NCI-H2227 (cell line): Measurements from ENCODE around the gene CCDC74A.
A peak's percentile ranks its signal among the peaks of the same experiment; 100 is the strongest.
"Not testable (repeated sequence)": the region's sequence is repeated elsewhere in the genome, so short reads cannot be mapped to it uniquely, and the experiment has no call there.

Experiments used
- DNase-seq: peaks from one replicate; lab custom pipeline; 2025; ENCODE audit not compliant: unreplicated experiment; lab: John Stamatoyannopoulos, UW

The CCDC74A gene

DNA sequence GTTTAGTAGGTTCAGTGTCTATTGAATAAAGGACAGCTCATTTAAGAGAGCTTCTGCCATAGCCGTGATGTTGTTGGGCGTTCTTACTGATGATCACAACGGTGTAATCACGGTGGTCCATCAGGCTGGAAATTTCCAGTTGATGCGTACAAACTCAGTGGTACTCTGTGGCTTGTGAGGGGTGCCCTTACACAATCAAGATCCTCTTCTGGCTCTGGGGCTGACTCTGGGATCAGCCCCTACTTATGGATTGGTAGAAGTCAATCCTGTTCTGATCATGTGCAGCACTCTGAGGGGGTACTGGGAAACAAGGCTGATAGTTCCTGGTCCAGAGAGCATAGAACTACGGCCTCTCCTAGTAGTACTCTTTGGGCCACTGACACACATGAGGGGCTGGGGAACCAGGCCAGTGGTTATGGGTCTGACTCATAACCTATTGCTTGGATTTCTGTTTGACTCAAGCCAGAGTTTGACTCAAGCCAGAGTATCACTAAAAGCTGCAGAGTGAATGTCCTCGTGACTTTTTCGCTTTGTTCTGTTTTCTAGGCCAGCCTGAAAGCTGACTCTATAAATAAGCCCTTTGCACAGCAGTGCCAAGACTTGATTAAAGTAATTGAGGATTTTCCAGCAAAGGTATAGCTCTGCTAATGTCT lies 29.2 kb upstream of the CCDC74A start:
- not testable (repeated sequence) for DNase-seq

DNA sequence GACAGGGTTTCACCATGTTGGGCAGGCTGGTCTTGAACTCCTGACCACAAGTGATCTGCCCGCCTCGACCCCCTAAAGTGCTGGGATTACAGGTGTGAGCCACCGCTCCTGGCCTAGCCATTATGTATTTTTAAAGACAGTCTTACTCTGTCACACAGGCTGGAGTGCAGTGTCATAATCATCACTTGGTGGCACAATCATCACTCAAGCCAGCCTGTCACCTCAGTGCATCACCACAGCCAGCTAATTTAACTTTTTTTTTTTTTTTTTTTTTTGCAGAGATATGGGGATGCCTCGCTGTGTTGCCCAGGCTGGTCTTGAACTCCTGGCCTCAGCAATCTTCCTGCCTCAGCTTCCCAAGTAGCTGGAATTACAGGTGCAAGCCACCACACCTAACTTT lies 24.1 kb upstream of the CCDC74A start:
- DNase-seq, result not testable (repeated sequence)

DNA sequence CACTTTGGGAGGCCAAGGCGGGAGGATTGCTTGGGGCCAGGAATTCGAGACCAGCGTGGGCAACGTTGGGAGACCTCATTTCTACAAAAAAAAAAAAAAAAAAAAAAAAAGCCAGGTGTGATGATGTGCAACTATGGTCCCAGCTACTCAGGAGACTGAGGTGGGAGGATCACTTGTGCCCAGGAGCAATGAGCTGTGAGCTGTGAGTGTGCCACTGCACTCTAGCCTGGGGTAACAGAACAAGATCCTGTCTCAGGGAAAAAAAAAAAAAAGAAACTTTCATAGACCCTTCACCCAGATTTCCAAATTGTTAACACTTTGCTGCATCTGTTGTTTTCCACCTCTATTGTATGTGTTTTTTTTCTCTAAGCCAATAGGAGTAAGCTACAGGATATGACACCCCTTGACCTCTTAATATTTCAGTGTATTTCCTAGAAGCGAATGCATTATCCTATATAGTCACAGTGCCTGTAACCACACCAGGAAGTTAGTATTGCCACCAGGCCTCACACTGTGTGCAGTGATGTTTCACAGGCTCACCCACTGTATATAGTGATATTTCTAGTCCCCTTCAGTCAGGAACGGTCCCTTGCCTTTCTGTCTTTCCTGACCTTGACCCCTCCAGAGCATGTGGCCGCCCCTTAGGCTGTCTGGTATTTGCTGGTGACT lies 23.5 kb upstream of the CCDC74A start:
- DNase-seq, result not testable (repeated sequence)

DNA sequence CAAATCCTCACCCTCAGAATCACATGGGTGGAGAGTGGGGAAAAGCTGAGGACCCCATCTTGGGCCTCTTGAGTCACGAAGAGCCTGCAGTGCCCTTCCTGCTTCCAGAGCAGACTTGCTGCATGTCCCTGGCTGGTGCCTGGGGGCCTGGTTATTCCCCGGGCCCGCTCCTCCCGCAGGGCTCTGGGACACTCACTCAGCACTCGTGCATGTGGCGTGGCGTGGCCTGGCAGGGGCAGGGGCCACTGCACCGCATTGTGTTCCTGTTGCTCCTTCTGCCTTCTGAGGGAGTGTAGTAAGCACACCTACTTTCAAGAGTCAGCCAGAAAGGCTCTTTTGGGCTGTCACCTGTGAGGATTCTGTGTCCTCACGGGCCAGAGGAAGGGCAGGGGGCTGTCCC lies 18.1 kb upstream of the CCDC74A start:
- no peak for DNase-seq

DNA sequence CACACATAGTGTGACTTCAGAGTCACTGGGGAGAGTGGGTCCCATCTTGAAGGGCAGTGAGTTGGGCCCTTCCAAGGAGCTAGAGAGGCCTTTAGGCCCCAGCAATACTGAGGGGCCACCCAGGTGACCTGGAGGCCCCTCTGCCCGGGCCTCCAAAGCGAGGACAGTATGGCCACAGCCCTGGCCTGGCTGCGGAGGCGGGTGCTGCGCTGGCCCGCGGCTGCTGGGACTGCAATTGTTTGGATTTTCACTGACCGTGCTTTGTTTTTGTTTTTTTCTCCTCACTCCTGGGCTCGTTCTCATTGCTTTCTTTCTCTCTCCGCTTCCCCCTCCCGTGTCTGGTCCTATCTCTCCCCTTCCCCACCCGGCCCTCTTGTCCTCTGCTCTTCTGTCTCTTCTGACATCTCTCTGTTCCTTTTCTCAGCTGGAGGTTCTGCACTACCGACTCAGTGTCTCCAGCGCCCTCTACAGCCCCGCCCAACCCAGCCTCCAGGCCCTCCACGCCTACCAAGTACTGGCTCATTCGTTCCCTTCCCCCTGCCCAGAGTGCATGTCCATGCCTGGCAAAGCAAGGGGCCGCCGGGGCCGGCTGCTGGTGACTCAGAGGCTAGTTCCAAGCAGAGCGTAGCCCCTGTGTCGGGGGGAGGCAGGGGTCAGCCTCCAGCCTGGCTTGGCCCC lies 16.3 kb upstream of the CCDC74A start:
- not testable (repeated sequence) for DNase-seq

DNA sequence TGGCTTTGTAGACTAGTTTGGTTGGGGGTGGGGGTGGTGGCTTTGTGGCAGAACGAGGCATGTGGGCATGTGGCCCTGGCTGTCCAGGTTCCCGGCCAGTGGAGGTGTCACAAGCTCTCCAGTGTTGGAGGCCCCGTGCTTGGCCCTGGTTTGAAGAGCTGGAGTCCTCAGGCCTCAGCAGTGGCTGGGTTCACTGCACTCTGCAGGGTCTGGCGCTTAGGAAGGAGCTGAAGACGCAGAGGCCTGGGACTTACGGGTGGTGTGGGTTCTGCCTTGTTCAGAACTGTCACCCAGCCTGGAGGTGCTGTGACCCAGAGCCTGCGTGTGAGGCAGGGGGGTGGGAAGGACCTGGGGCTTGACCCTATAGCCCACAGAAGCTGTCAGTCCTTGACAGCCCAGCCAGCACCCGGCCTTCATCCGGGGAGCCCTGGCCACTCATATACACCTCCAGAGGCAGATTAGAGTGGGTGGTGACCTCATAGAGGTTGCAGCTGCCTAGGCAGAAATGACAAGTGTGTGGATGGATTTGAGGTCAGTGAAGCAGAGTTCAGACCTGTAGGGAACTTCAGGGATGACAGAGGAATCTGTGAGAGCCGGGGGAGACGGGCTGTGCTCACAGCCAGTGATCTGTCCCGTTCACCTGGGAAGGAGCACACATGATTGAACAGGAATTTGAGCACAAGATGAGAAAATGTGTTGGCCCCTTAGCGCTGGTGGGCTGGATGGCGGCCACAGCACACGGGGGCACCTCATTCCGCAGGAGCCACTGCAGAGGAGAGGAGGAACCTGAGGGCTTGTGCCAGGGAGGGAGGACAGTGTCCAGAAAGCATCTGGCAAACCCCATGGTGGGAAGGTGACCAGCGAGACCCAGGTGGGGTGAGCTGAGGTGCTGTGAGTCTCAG lies 15.5 kb upstream of the CCDC74A start:
- DNase-seq, result not testable (repeated sequence)

DNA sequence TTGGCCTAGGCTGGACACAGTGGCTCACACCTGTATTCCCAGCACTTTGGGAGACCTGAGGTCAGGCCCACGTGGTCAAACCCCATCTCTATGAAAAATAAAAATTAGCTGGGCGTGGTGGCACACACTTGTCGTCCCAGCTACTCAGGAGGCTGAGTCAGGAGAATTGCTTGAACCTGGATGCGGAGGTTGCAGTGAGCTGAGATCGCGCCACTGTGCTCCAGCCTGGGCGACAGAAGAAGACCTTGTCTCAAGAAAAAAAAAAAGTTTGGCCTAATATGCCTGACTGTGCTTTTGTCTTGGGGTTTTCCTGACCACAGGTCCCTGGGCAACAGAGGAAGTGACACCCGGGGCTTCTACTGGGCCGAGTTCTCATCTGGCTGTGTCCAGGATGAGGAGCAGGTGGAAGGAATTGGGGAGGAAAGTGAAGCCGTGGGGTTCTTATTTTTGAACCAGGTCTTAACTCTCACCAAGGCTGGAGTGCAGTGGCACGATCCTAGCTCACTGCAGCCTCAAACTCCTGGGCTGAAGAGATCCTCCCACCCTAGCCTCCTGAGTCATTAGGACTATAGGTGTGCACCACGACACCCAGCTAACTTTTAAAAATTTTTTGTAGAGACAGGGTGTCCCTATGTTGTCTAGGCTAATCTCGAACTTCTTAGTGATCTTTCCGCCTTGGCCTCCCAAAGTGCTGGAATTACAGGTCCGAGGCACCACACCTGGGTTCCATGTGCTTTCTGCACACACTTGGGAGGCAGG lies 13.1 kb upstream of the CCDC74A start:
- not testable (repeated sequence) for DNase-seq

DNA sequence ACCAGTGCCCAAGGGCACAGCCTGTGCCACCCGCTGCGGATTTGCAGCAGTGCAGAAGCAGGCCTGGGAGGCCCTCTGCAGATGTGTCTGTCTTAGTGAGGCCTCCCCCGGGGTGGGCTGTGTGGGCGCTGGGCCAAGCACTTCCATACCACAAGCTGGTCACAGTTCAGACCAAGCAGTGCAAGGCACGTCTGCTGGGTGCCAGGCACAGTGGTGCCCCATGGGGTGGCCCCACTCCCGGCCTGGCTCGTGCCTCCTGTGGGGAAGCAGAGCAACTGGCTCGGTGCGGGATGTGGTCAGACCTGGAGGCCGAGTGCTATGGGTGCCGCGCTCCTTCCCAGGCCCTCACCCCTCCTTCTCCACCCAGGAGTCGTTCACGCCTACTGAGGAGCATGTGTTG lies 12.5 kb upstream of the CCDC74A start:
- not testable (repeated sequence) for DNase-seq

DNA sequence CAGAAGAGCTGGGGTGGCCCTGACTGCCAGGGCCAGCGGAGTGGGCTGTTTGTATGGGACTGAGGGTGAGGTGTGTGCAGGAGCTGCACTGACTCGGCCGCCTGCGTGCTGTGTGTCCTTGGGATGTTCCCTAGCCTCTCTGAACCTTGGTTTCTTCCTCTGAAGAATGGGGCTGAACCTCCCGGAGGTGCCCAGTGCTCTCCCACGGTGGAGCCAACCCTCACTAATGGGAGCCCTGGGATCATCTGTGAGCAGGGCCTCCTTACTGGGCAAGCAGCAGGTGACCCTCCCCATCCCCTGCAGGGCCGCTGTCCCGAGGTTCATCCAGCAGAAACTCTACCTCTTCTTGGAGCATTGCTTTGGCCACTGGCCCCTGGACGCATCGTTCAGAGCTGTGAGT lies 11.7 kb upstream of the CCDC74A start:
- DNase-seq, result no peak

DNA sequence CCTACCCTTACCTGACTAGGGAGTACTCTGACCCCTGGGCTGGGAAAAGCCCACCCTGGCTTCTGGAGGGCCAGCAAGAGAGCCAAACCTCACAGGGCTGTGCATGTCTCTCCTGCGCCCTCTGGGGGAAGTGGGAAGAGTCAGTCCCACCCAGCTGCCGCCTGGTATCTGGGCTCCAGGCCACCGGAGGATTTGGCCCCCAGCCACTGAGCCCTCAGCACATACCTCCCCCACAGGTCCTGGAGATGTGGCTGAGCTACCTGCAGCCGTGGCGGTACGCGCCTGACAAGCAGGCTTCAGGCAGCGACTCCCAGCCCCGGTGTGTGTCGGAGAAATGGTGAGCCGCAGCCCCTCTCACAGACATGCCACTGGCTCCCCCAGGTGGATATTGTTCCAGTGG lies 11.1 kb upstream of the CCDC74A start:
- DNase-seq, result peak; percentile 16

DNA sequence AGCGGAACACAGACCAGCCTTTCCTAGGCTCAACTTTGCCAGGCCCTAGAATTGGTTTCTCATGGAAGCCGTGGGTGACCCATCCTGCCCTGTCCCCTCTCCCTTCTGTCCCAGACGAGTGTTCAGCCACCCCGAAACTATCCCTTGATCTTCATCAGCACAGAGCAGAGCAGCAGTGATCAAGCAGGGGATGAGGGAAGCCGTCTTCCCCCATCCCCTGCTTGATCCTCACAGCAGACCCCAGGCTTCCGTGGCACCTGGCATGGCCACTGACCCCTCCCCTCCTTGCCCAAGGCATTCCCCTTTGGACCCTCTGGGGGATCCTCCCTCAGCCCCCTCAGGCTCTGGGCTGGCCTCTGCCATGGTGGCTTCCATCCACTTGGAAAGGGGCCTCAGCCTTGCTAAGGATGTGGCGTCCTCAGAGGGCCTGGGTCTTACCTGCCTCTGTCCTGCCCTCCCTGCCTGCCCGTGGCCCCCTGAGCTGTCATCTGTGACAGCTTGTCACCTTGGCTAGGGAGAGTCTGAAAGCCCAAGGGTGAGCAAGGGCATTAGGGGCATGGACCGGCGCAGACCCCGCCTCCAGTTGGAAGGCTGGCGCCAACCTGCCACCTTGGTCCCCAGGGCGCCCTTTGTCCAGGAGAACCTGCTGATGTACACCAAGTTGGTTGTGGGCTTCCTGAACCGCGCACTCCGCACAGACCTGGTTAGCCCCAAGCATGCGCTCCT lies 10.4 kb upstream of the CCDC74A start:
- no peak for DNase-seq

DNA sequence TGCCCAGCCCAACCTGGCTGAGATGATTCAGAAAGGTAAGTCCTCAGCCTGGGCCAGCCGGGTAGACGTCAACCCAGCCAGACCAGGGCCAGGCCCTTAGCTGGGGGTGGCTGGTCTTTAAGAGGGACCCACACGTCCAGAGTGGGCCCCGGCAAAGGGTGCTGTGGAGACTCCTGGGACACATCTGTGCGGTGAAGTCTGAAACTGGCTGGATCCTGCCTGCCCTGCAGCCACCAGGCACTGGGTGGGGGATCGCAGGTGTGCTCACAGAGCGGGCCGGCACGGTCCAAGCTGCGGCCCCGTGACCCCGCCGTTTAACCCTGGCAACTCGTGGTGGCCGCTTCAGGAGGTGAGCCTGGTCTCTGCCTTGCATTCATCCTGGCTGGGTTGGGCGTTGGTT lies 9.8 kb upstream of the CCDC74A start:
- not testable (repeated sequence) for DNase-seq

DNA sequence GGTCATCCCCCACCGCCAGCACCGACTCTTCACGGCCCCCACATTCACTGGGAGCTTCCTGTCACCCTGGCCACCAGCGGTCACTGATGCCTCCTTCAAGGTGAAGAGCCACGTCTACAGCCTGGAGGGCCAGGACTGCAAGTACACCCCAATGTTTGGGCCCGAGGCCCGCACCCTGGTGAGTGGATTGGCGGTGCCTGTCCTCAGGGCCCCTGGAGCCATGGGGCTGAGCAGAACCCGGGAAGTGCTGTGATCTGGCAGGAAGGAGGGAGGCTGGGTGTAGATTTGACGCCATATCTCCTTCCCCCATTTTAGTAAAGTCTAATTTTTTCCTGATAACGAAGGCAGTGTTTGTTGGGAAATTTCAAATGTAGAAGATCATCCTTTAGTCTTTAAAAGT lies 9.2 kb upstream of the CCDC74A start:
- DNase-seq, result not testable (repeated sequence)

DNA sequence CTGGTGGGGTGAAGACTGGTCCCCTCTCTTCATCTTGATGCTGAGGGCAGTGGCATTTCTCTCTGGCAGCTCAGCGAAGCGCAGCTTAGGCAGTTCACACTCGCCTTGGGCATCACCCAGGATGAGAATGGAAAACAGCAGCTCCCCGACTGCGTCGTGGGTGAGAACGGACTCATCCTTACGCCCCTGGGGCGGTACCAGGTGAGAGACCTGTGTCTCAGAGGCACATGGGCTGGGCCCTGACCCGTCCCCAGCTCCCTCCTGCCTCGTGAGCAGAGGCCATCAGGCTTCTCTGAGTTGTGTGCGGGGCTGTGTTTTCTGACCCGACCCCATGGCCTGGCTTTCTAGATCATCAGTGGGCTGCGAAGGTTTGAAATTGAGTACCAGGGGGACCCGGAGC lies 8.2 kb upstream of the CCDC74A start:
- DNase-seq, result no peak

DNA sequence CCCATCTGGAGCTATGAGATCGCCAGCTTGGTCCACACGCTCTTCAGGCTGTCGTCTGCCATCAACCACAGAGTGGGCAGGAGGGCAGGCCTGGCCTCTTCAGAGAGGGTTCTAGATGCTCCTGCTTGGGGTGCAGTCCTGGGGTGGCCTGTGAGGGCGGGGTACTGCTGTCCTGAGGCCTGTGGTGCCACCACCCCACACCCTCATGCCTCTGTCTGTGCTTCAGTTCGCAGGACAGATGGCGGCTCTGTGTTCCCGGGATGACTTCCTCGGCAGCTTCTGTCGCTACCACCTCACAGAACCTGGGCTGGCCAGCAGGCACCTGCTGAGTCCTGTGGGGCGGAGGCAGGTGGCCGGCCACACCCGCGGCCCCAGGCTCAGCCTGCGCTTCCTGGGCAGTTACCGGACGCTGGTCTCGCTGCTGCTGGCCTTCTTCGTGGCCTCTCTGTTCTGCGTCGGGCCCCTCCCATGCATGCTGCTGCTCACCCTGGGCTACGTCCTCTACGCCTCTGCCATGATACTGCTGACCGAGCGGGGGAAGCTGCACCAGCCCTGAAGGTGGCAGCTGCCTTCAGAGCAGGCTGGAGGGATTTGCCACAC lies 7.7 kb upstream of the CCDC74A start:
- DNase-seq, result not testable (repeated sequence)

DNA sequence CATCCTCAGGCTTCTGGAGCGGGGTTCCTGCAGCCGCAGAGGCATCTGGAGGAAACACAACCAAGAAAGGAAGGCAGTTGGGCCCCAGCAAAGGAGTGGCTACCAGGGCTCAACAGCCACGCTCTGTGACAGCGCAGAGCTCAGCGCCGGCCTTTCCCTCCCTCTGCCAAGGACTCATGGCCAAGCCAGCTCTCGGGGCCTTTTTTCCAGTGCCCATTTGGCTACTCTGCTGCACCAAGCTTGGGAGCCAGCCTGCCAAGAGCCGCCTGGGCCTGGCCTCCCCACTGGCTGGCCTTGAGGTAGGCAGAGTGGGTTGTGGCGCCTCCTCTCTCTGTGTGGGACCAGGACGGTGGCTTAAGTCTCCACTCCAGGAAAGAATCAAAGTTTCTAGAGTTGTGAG lies 7.2 kb upstream of the CCDC74A start:
- no peak for DNase-seq

DNA sequence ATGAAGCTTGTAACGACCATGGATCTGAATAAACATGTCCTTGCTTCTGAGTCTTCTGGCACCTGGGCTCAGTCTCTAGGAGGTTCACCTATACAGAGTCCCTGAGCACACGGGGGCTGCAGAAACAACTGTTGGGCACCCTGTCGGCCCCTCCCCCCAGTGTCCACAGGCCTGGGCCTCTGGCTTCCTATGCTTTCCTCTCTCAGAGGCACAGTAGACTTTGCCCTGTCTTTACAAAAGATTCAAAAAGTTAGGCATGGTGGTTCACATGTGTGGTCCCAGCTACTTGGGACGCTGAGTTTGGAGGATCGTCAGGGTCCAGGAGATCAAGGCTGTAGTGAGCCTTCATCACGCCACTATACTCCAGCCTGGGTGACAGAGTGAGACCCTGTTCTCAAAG lies 6.2 kb upstream of the CCDC74A start:
- DNase-seq, result not testable (repeated sequence)

DNA sequence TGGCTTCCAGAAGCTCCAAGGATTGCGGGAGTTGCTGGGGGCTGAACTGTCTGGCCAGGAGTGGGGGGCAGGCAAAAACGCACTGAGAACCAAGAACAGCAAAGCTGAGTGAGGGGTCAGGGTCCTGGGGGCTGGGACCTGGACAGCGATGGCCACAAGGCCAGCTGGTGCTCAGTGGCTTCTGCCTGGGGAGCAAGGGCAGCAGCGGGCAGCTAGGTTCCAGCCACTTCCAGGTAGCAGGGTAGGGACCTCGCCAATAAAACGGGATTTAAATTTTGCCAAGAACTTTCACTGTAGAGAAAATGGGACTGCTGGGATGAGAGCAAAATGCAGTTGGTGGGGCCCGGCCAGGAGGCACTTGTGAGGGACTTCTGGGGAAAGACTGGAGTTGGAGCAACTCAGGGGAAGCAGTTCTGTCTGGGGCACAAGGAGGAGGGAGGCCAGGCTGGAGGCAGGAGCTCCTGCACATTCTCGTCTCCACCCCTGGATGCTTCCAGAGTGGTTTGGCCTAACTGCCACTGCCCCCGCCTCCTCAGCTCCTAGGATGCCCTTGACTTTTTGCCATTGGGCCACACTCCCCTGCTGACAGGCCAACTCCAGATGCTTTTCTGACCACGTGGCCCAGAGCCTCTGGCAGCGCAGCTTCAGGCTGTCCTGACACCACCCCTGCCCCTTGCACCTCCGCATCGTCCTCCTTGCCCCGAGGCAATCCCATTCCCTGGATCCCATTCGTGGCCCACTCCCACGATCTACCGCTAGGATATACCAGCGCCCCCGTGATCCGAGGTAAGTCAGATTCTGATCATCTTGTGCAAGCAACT lies 5.5 kb upstream of the CCDC74A start:
- DNase-seq, result no peak

DNA sequence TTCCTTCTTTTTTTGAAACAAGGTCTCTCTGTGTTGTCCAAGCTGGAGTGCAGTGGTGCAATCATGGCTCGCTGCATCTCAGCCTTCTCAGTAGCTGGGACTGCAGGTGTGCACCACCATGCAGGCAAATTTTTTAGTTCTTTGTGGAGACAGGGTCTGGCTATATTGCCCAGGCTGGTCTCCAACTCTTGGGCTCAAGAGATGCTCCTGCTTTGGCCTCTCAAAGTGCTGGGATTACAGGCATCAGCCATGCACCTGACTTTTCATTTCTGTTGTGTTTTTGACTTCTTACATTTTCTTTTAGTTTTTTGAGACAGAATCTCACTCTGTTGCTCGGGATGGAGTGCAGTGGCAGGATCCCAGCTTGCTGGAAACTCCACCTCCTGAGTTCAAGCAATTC lies 2.4 kb upstream of the CCDC74A start:
- not testable (repeated sequence) for DNase-seq
